ENCODE data around the gene KLRD1.
A peak's percentile ranks its signal among the peaks of the same experiment; 100 is the strongest.
"Not testable (repeated sequence)": the region's sequence is repeated elsewhere in the genome, so short reads cannot be mapped to it uniquely, and the experiment has no call there.

The KLRD1 gene

GRCh38 chr12:10293151-10293550 is 14.5 kb upstream of the KLRD1 start:
- H3K36me3 ChIP-seq (ENCODE audit: control insufficient read depth, insufficient read depth, low read length) = no peaks in the 10 kb centered on the region
- 100% methylated on average over 1 of the region's 4 CpGs; no CpG with 5 or more reads in 1 of the 2 experiments for WGBS, 2 experiments (ENCODE audit: insufficient coverage in 2 of 2)
- H3K9me3 ChIP-seq (ENCODE audit: control insufficient read depth, low read length) = no peaks in the 10 kb centered on the region
- no peak overlapping the region for H3K4me3 ChIP-seq (ENCODE audit: extremely low read depth, insufficient read depth, low read length, poor library complexity, severe bottlenecking)
- H3K27ac ChIP-seq (ENCODE audit: low read depth, low read length, severe bottlenecking) = no peak overlapping the region
- H3K4me1 ChIP-seq (ENCODE audit: control insufficient read depth, insufficient read depth, low read length, poor library complexity, severe bottlenecking) = no peaks in the 10 kb centered on the region

- no CpG with 5 or more reads among the region's 3 CpGs for WGBS, 2 experiments (ENCODE audit: insufficient coverage in 2 of 2)
- no peaks in the 10 kb centered on the region for H3K9me3 ChIP-seq (ENCODE audit: control insufficient read depth, low read length)
- H3K4me3 ChIP-seq (ENCODE audit: extremely low read depth, insufficient read depth, low read length, poor library complexity, severe bottlenecking) = no peak overlapping the region
- H3K4me1 ChIP-seq (ENCODE audit: control insufficient read depth, insufficient read depth, low read length, poor library complexity, severe bottlenecking) = no peaks in the 10 kb centered on the region
- H3K27ac ChIP-seq (ENCODE audit: low read depth, low read length, severe bottlenecking) = no peak overlapping the region
- H3K36me3 ChIP-seq (ENCODE audit: control insufficient read depth, insufficient read depth, low read length) = no peaks in the 10 kb centered on the region
Observed at GRCh38 chr12:10293570-10294227, 14.0 kb upstream of the KLRD1 start.

- no peaks in the 10 kb centered on the region for H3K36me3 ChIP-seq (ENCODE audit: control insufficient read depth, insufficient read depth, low read length)
- H3K4me3 ChIP-seq (ENCODE audit: extremely low read depth, insufficient read depth, low read length, poor library complexity, severe bottlenecking) = no peak overlapping the region
- H3K4me1 ChIP-seq (ENCODE audit: control insufficient read depth, insufficient read depth, low read length, poor library complexity, severe bottlenecking) = no peaks in the 10 kb centered on the region
- peaks cover 7% of the 10 kb centered on the region for H3K9me3 ChIP-seq (ENCODE audit: control insufficient read depth, low read length)
- peak overlapping the region; percentile 43 for H3K27ac ChIP-seq (ENCODE audit: low read depth, low read length, severe bottlenecking)
- no CpG with 5 or more reads among the region's 1 CpG for WGBS, 2 experiments (ENCODE audit: insufficient coverage in 2 of 2)
Observed at GRCh38 chr12:10301103-10301502, 6.6 kb upstream of the KLRD1 start.

GRCh38 chr12:10304161-10304574 is 3.5 kb upstream of the KLRD1 start:
- H3K36me3 ChIP-seq (ENCODE audit: control insufficient read depth, insufficient read depth, low read length) = no peaks in the 10 kb centered on the region

GRCh38 chr12:10305411-10305810 is 2.3 kb upstream of the KLRD1 start:
- Histone ChIP-seq H3K4me1 (ENCODE audit: control insufficient read depth, insufficient read depth, low read length, poor library complexity, severe bottlenecking) (no peaks in the 10 kb centered on the region), H3K4me3 (ENCODE audit: extremely low read depth, insufficient read depth, low read length, poor library complexity, severe bottlenecking) (no peak overlapping the region), H3K36me3 (ENCODE audit: control insufficient read depth, insufficient read depth, low read length) (no peaks in the 10 kb centered on the region), H3K9me3 (ENCODE audit: control insufficient read depth, low read length) (peaks cover 7% of the 10 kb centered on the region), H3K27ac (ENCODE audit: low read depth, low read length, severe bottlenecking) (no peak overlapping the region)
- WGBS, 2 experiments (ENCODE audit: insufficient coverage in 2 of 2) = 94 to 96% methylated on average over 4 of the region's 5 CpGs

More at GRCh38 chr12:10304161-10304574, 3.5 kb upstream of the KLRD1 start:
- H3K9me3 ChIP-seq (ENCODE audit: control insufficient read depth, low read length) = peaks cover 7% of the 10 kb centered on the region
- H3K4me1 ChIP-seq (ENCODE audit: control insufficient read depth, insufficient read depth, low read length, poor library complexity, severe bottlenecking) = no peaks in the 10 kb centered on the region
- no peak overlapping the region for H3K4me3 ChIP-seq (ENCODE audit: extremely low read depth, insufficient read depth, low read length, poor library complexity, severe bottlenecking)
- WGBS, 2 experiments (ENCODE audit: insufficient coverage in 2 of 2) = 79 to 100% methylated on average over 2 of the region's 3 CpGs
- no peak overlapping the region for H3K27ac ChIP-seq (ENCODE audit: low read depth, low read length, severe bottlenecking)

GRCh38 chr12:10310926-10311720 is 3.5 kb downstream of the KLRD1 start:
- Histone ChIP-seq H3K9me3 (ENCODE audit: control insufficient read depth, low read length) (no peaks in the 10 kb centered on the region), H3K4me1 (ENCODE audit: control insufficient read depth, insufficient read depth, low read length, poor library complexity, severe bottlenecking) (no peaks in the 10 kb centered on the region), H3K36me3 (ENCODE audit: control insufficient read depth, insufficient read depth, low read length) (no peaks in the 10 kb centered on the region), H3K27ac (ENCODE audit: low read depth, low read length, severe bottlenecking) (no peak overlapping the region), H3K4me3 (ENCODE audit: extremely low read depth, insufficient read depth, low read length, poor library complexity, severe bottlenecking) (no peak overlapping the region)
- WGBS, 2 experiments (ENCODE audit: insufficient coverage in 2 of 2) = 93 to 96% methylated on average over 2 to 3 of the region's 4 CpGs

- 90% methylated on average over 1 of the region's 2 CpGs; no CpG with 5 or more reads in 1 of the 2 experiments for WGBS, 2 experiments (ENCODE audit: insufficient coverage in 2 of 2)
- no peaks in the 10 kb centered on the region for H3K4me1 ChIP-seq (ENCODE audit: control insufficient read depth, insufficient read depth, low read length, poor library complexity, severe bottlenecking)
- no peaks in the 10 kb centered on the region for H3K36me3 ChIP-seq (ENCODE audit: control insufficient read depth, insufficient read depth, low read length)
- no peak overlapping the region for H3K27ac ChIP-seq (ENCODE audit: low read depth, low read length, severe bottlenecking)
- no peak overlapping the region for H3K4me3 ChIP-seq (ENCODE audit: extremely low read depth, insufficient read depth, low read length, poor library complexity, severe bottlenecking)
- no peaks in the 10 kb centered on the region for H3K9me3 ChIP-seq (ENCODE audit: control insufficient read depth, low read length)
Observed at GRCh38 chr12:10319388-10319787, 11.7 kb downstream of the KLRD1 start.

- no peaks in the 10 kb centered on the region for H3K36me3 ChIP-seq (ENCODE audit: control insufficient read depth, insufficient read depth, low read length)
- no peak overlapping the region for H3K4me3 ChIP-seq (ENCODE audit: extremely low read depth, insufficient read depth, low read length, poor library complexity, severe bottlenecking)
- no peaks in the 10 kb centered on the region for H3K4me1 ChIP-seq (ENCODE audit: control insufficient read depth, insufficient read depth, low read length, poor library complexity, severe bottlenecking)
- no CpG with 5 or more reads among the region's 1 CpG for WGBS, 2 experiments (ENCODE audit: insufficient coverage in 2 of 2)
- no peak overlapping the region for H3K27ac ChIP-seq (ENCODE audit: low read depth, low read length, severe bottlenecking)
- H3K9me3 ChIP-seq (ENCODE audit: control insufficient read depth, low read length) = no peaks in the 10 kb centered on the region
Observed at GRCh38 chr12:10320643-10321042, 13.0 kb downstream of the KLRD1 start.

GRCh38 chr12:10328691-10329090 is 21.0 kb downstream of the KLRD1 start:
- H3K4me3 ChIP-seq (ENCODE audit: extremely low read depth, insufficient read depth, low read length, poor library complexity, severe bottlenecking); H3K9me3 ChIP-seq (ENCODE audit: control insufficient read depth, low read length); H3K36me3 ChIP-seq (ENCODE audit: control insufficient read depth, insufficient read depth, low read length); H3K4me1 ChIP-seq (ENCODE audit: control insufficient read depth, insufficient read depth, low read length, poor library complexity, severe bottlenecking); H3K27ac ChIP-seq (ENCODE audit: low read depth, low read length, severe bottlenecking): not testable (repeated sequence)
- WGBS, 2 experiments (ENCODE audit: insufficient coverage in 2 of 2) = 80 to 92% methylated on average over 1 to 2 of the region's 2 CpGs

- H3K4me1 ChIP-seq (ENCODE audit: control insufficient read depth, insufficient read depth, low read length, poor library complexity, severe bottlenecking) = no peaks in the 10 kb centered on the region
- no peaks in the 10 kb centered on the region for H3K36me3 ChIP-seq (ENCODE audit: control insufficient read depth, insufficient read depth, low read length)
- no peak overlapping the region for H3K27ac ChIP-seq (ENCODE audit: low read depth, low read length, severe bottlenecking)
- no peak overlapping the region for H3K4me3 ChIP-seq (ENCODE audit: extremely low read depth, insufficient read depth, low read length, poor library complexity, severe bottlenecking)
- WGBS, 2 experiments (ENCODE audit: insufficient coverage in 2 of 2) = no CpG with 5 or more reads among the region's 2 CpGs
- H3K9me3 ChIP-seq (ENCODE audit: control insufficient read depth, low read length) = peaks cover 4% of the 10 kb centered on the region
Observed at GRCh38 chr12:10331642-10332239, 24.1 kb downstream of the KLRD1 start.
